DOHH2 (cell line): ENCODE results near the gene NSUN6.

Experiments used
- CTCF ChIP-seq: fragments of 200-600 bp; sonication (generic); IDR thresholded peaks from one replicate; pipeline ENCODE4 v1.5.1; 2014; ENCODE audit warnings: antibody characterized with exemption, mild to moderate bottlenecking, low read depth, low read length; ENCODE audit not compliant: poor library complexity, severe bottlenecking
- EZH2phosphoT487 ChIP-seq: fragments of 200-600 bp; sonication (generic); IDR thresholded peaks from 2 replicates; pipeline ENCODE4 v1.6.1; 2017; ENCODE audit warnings: borderline replicate concordance, mild to moderate bottlenecking, antibody characterized with exemption, low read length, moderate library complexity, mixed read lengths

GRCh38 chr10:18539335-18539734, 112.1 kb downstream of the NSUN6 start:
- TF ChIP-seq CTCF (no peak), EZH2phosphoT487 (no peak)
